Activated CD8-positive, alpha-beta T cell treated with anti-CD3 and anti-CD28 coated beads for 36 hours (primary cell): ENCODE results near the gene MACROH2A1. TPM values are rescaled to one million over a fixed set of nuclear protein-coding genes. Genes with fewer than 3 reads are reported as not detected.

Experiments used
- ATAC-seq: fragments of 200-7000 bp; cut with Tn5 transposase; one replicate; pipeline ENCODE4 v1.10.0; 2021; ENCODE audit warnings: mild to moderate bottlenecking, moderate library complexity
- CTCF ChIA-PET: fragments of 350-600 bp; sonication (Branson Sonifier 250); formaldehyde crosslinking; loops from one replicate; lab custom pipeline; 2021; ENCODE audit warnings: antibody characterized with exemption; lab: Charles Lee
- POLR2A ChIA-PET: fragments of 350-600 bp; sonication (Branson Sonifier 250); formaldehyde crosslinking; loops from one replicate; lab custom pipeline; 2021; ENCODE audit warnings: antibody characterized with exemption; lab: Charles Lee
- DNase-seq: peaks from one replicate; pipeline ENCODE4 v3.0.0-alpha.2; 2020
- H3K27ac Mint-ChIP-seq: one replicate; pipeline ENCODE4 v1.8.0; 2021; ENCODE audit warnings: mild to moderate bottlenecking, mixed read lengths
- H3K27me3 Mint-ChIP-seq: one replicate; pipeline ENCODE4 v1.8.0; 2021; ENCODE audit warnings: mixed read lengths
- H3K36me3 Mint-ChIP-seq: one replicate; pipeline ENCODE4 v1.8.0; 2021; ENCODE audit warnings: low read depth, mixed read lengths
- H3K4me1 Mint-ChIP-seq: one replicate; pipeline ENCODE4 v1.8.0; 2021; ENCODE audit warnings: low read depth, mixed read lengths
- H3K4me3 Mint-ChIP-seq: one replicate; pipeline ENCODE4 v1.8.0; 2021; ENCODE audit warnings: mild to moderate bottlenecking, moderate library complexity, mixed read lengths
- H3K9me3 Mint-ChIP-seq: one replicate; pipeline ENCODE4 v1.8.0; 2021; ENCODE audit warnings: mixed read lengths
- CTCF ChIP-seq: fragments of 200-600 bp; IDR thresholded peaks from one replicate; pipeline ENCODE4 v1.8.0; 2022; ENCODE audit warnings: antibody characterized with exemption, mild to moderate bottlenecking
- intact Hi-C: fragments of 100-400 bp; cut with micrococcal nuclease; formaldehyde crosslinking; loops from one replicate; pipeline ENCODE4 v1.10.0; 2022
- total RNA-seq, 2 experiments: library from RNA; stranded (reverse); gene quantifications; one replicate each; pipeline ENCODE4 v1.2.3, GENCODE V29; 2021

The MACROH2A1 gene
- total RNA-seq, 2 experiments from 2014 or later: 170 to 179 TPM

- Mint-ChIP-seq H3K4me1 (peaks cover 37% of the 10 kb centered on the region), H3K36me3 (peaks cover 7% of the 10 kb centered on the region), H3K27me3 (no peaks in the 10 kb centered on the region), H3K27ac (peak overlapping the region; percentile 91), H3K9me3 (no peaks in the 10 kb centered on the region), H3K4me3 (peak overlapping the region; percentile 89)
- intact Hi-C loops: no loop called here
- no peak for ATAC-seq
- ChIA-PET CTCF (interaction anchor here (0.7 to 1.5 kb wide), 3 partner anchors 24 to 57 kb away, joined by 3 to 9 read pairs (median 3); no protein-coding TSS in a partner anchor), POLR2A (interaction anchor here (0.6 to 2.0 kb wide), 5 partner anchors 11 to 59 kb away, joined by 3 to 7 read pairs (median 4); no protein-coding TSS in a partner anchor)
- DNase-seq: no peak
- no peak for TF ChIP-seq CTCF
Measured at GRCh38 chr5:135399794-135400542, 937 bp upstream of the MACROH2A1 start.

- Mint-ChIP-seq H3K4me1 (peaks cover 53% of the 10 kb centered on the region), H3K27me3 (no peaks in the 10 kb centered on the region), H3K4me3 (peak overlapping the region; percentile 88), H3K27ac (peak overlapping the region; percentile 85), H3K9me3 (no peaks in the 10 kb centered on the region), H3K36me3 (peaks cover 12% of the 10 kb centered on the region)
- peak; percentile 71 for DNase-seq
- TF ChIP-seq CTCF: no peak
- intact Hi-C loops: no loop called here
- ATAC-seq: peak; percentile 57
- ChIA-PET CTCF (no interaction called here), POLR2A (interaction anchor here (1.3 to 1.5 kb wide), 4 partner anchors 9 to 28 kb away, joined by 4 to 5 read pairs (median 4); no protein-coding TSS in a partner anchor)
Measured at GRCh38 chr5:135398160-135398854, 724 bp downstream of the MACROH2A1 start.

- Mint-ChIP-seq H3K4me1 (peaks cover 65% of the 10 kb centered on the region), H3K27ac (no peak overlapping the region), H3K27me3 (no peaks in the 10 kb centered on the region), H3K4me3 (peak overlapping the region; percentile 88), H3K36me3 (peaks cover 17% of the 10 kb centered on the region), H3K9me3 (no peaks in the 10 kb centered on the region)
- DNase-seq (no peak), ATAC-seq (no peak)
- intact Hi-C loops: no loop called here
- ChIA-PET CTCF (interaction anchor here (1.0 kb wide), 1 partner anchor 29 kb away, joined by 3 read pairs; no protein-coding TSS in a partner anchor), POLR2A (interaction anchor here (1.1 to 1.5 kb wide), 2 partner anchors 12 to 13 kb away, joined by 4 to 5 read pairs; no protein-coding TSS in a partner anchor)
- TF ChIP-seq CTCF: no peak
Measured at GRCh38 chr5:135397084-135397483, 1.9 kb downstream of the MACROH2A1 start.

- no peak for TF ChIP-seq CTCF
- intact Hi-C loops: no loop called here
- Mint-ChIP-seq H3K4me1 (peaks cover 70% of the 10 kb centered on the region), H3K4me3 (no peak overlapping the region), H3K9me3 (no peaks in the 10 kb centered on the region), H3K27me3 (no peaks in the 10 kb centered on the region), H3K36me3 (peaks cover 23% of the 10 kb centered on the region), H3K27ac (no peak overlapping the region)
- no peak for ATAC-seq
- POLR2A ChIA-PET: interaction anchor here (1.1 kb wide), 1 partner anchor 11 kb away, joined by 4 read pairs; no protein-coding TSS in a partner anchor
- CTCF ChIA-PET: interaction anchor here (1.0 kb wide), 1 partner anchor 29 kb away, joined by 3 read pairs; no protein-coding TSS in a partner anchor
- no peak for DNase-seq
Measured at GRCh38 chr5:135396459-135397055, 2.5 kb downstream of the MACROH2A1 start.
